ENCODE measurements around the gene SERPINA4.

The SERPINA4 gene

GRCh38 chr14:94560291-94560665 lies 964 bp upstream of the SERPINA4 start:
- no peak for TF ChIP-seq POLR2AphosphoS5 (IDR thresholded peaks at IDR 0.05; ENCODE audit: low read depth, low read length)
- no peak for TF ChIP-seq TAF1 (IDR thresholded peaks at IDR 0.05; ENCODE audit: borderline replicate concordance, low read depth, low read length)
- no peak for TF ChIP-seq POLR2A (IDR thresholded peaks at IDR 0.05; ENCODE audit: low read depth, low read length)
- FAIRE-seq (no peak), DNase-seq (ENCODE audit: insufficient read length) (no peak)

GRCh38 chr14:94561656-94562010 lies 391 bp downstream of the SERPINA4 start:
- no peak for DNase-seq (ENCODE audit: insufficient read length)
- FAIRE-seq = no peak
- no peak for TF ChIP-seq TAF1 (IDR thresholded peaks at IDR 0.05; ENCODE audit: borderline replicate concordance, low read depth, low read length)
- TF ChIP-seq POLR2A (IDR thresholded peaks at IDR 0.05; ENCODE audit: low read depth, low read length) = no peak

- no peak for TF ChIP-seq TAF1 (IDR thresholded peaks at IDR 0.05; ENCODE audit: borderline replicate concordance, low read depth, low read length)
- TF ChIP-seq POLR2AphosphoS5 (IDR thresholded peaks at IDR 0.05; ENCODE audit: low read depth, low read length) = no peak
- no peak for TF ChIP-seq POLR2A (IDR thresholded peaks at IDR 0.05; ENCODE audit: low read depth, low read length)
- FAIRE-seq (no peak), DNase-seq (ENCODE audit: insufficient read length) (no peak)
Measured at GRCh38 chr14:94562022-94562421, 780 bp downstream of the SERPINA4 start.

- DNase-seq (ENCODE audit: insufficient read length) (no peak), FAIRE-seq (no peak)
Measured at GRCh38 chr14:94562941-94563883, 2.0 kb downstream of the SERPINA4 start.

GRCh38 chr14:94564381-94564780 lies 3.1 kb downstream of the SERPINA4 start:
- DNase-seq (ENCODE audit: insufficient read length) (no peak), FAIRE-seq (no peak)
- TF ChIP-seq TAF1 (IDR thresholded peaks at IDR 0.05; ENCODE audit: borderline replicate concordance, low read depth, low read length) (no peak), POLR2A (IDR thresholded peaks at IDR 0.05; ENCODE audit: low read depth, low read length) (no peak), POLR2AphosphoS5 (IDR thresholded peaks at IDR 0.05; ENCODE audit: low read depth, low read length) (no peak)

More at GRCh38 chr14:94562941-94563883, 2.0 kb downstream of the SERPINA4 start:
- TF ChIP-seq POLR2A (IDR thresholded peaks at IDR 0.05; ENCODE audit: low read depth, low read length) (no peak), POLR2AphosphoS5 (IDR thresholded peaks at IDR 0.05; ENCODE audit: low read depth, low read length) (no peak), TAF1 (IDR thresholded peaks at IDR 0.05; ENCODE audit: borderline replicate concordance, low read depth, low read length) (no peak)

- FAIRE-seq (no peak), DNase-seq (ENCODE audit: insufficient read length) (no peak)
- TF ChIP-seq POLR2A (IDR thresholded peaks at IDR 0.05; ENCODE audit: low read depth, low read length) (no peak), POLR2AphosphoS5 (IDR thresholded peaks at IDR 0.05; ENCODE audit: low read depth, low read length) (no peak), TAF1 (IDR thresholded peaks at IDR 0.05; ENCODE audit: borderline replicate concordance, low read depth, low read length) (no peak)
Measured at GRCh38 chr14:94568186-94568585, 6.9 kb downstream of the SERPINA4 start.

- no peak for FAIRE-seq
Measured at GRCh38 chr14:94569381-94570001, 8.2 kb downstream of the SERPINA4 start.

GRCh38 chr14:94570002-94570400 lies 8.8 kb downstream of the SERPINA4 start:
- FAIRE-seq (no peak), DNase-seq (ENCODE audit: insufficient read length) (no peak)
- TF ChIP-seq POLR2AphosphoS5 (IDR thresholded peaks at IDR 0.05; ENCODE audit: low read depth, low read length) (no peak), TAF1 (IDR thresholded peaks at IDR 0.05; ENCODE audit: borderline replicate concordance, low read depth, low read length) (no peak), POLR2A (IDR thresholded peaks at IDR 0.05; ENCODE audit: low read depth, low read length) (no peak)

More at GRCh38 chr14:94569381-94570001, 8.2 kb downstream of the SERPINA4 start:
- TF ChIP-seq POLR2A (IDR thresholded peaks at IDR 0.05; ENCODE audit: low read depth, low read length) = no peak
- TF ChIP-seq TAF1 (IDR thresholded peaks at IDR 0.05; ENCODE audit: borderline replicate concordance, low read depth, low read length) = no peak
- DNase-seq (ENCODE audit: insufficient read length) = no peak

- TF ChIP-seq TAF1 (IDR thresholded peaks at IDR 0.05; ENCODE audit: borderline replicate concordance, low read depth, low read length) = no peak
- TF ChIP-seq POLR2AphosphoS5 (IDR thresholded peaks at IDR 0.05; ENCODE audit: low read depth, low read length) = no peak
- no peak for TF ChIP-seq POLR2A (IDR thresholded peaks at IDR 0.05; ENCODE audit: low read depth, low read length)
- DNase-seq (ENCODE audit: insufficient read length) = no peak
- no peak for FAIRE-seq
Measured at GRCh38 chr14:94570440-94570839, 9.2 kb downstream of the SERPINA4 start.

GRCh38 chr14:94571395-94571794 lies 10.2 kb downstream of the SERPINA4 start:
- TF ChIP-seq POLR2A (IDR thresholded peaks at IDR 0.05; ENCODE audit: low read depth, low read length) (no peak), TAF1 (IDR thresholded peaks at IDR 0.05; ENCODE audit: borderline replicate concordance, low read depth, low read length) (no peak), POLR2AphosphoS5 (IDR thresholded peaks at IDR 0.05; ENCODE audit: low read depth, low read length) (no peak)
- no peak for DNase-seq (ENCODE audit: insufficient read length)
- no peak for FAIRE-seq

- DNase-seq (ENCODE audit: insufficient read length) (no peak), FAIRE-seq (no peak)
- TF ChIP-seq TAF1 (IDR thresholded peaks at IDR 0.05; ENCODE audit: borderline replicate concordance, low read depth, low read length) = no peak
- no peak for TF ChIP-seq POLR2AphosphoS5 (IDR thresholded peaks at IDR 0.05; ENCODE audit: low read depth, low read length)
- TF ChIP-seq POLR2A (IDR thresholded peaks at IDR 0.05; ENCODE audit: low read depth, low read length) = no peak
Measured at GRCh38 chr14:94571950-94572349, 10.7 kb downstream of the SERPINA4 start.

All from GM12892 (cell line).